GM10847 (cell line): ENCODE results near the gene BHLHA15.

Experiments used
- POLR2A ChIP-seq: IDR thresholded peaks from 2 replicates; pipeline ENCODE4 v1.6.1; 2011; ENCODE audit not compliant: insufficient read length; ENCODE audit errors: extremely low read depth

Gene BHLHA15

DNA sequence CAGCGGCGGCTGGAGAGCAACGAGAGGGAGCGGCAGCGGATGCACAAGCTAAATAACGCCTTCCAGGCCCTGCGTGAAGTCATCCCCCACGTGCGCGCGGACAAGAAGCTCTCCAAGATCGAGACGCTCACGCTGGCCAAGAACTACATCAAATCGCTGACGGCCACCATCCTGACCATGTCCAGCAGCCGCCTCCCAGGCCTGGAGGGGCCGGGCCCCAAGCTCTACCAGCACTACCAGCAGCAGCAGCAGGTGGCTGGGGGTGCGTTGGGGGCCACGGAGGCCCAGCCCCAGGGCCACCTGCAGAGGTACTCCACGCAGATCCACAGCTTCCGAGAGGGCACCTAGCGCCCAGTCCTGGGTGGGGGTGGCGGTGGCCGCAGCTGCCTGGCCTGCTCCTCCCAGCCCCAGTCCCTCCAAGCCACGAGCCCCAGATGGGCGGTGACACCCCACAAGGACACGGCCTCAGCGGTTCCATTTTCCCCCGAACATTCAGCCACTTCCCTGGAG, 1.3 kb downstream of the BHLHA15 start:
- no peak for TF ChIP-seq POLR2A

DNA sequence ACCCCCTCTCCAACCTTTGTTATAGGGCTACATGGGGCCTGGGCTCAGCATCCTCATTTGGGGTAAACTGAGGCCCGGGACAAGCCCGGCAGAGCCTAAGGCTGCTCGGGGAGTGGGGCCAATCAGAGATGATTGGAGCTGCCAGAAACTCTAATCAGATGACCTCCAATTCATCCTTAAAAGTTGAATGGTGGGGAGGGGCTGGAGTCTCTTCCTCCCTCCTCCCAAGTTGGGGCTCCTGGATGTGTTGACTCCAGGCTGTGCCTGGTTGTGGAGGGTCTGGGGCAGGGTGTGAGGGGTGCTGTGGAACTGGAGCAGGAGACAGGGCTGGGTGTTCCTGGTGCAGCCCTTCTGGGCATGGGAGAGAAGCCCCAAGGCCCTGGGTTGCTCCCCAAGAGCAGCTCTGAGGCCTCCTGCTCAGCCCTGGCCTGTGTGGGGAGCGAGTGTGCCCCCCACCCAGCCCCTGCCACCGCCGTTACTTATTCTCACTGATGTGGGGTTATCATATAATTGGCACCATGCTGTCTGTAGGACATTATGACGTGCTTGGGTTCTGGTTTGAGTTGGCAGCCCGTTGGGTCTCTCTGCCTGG, 2.2 kb downstream of the BHLHA15 start:
- TF ChIP-seq POLR2A = no peak

DNA sequence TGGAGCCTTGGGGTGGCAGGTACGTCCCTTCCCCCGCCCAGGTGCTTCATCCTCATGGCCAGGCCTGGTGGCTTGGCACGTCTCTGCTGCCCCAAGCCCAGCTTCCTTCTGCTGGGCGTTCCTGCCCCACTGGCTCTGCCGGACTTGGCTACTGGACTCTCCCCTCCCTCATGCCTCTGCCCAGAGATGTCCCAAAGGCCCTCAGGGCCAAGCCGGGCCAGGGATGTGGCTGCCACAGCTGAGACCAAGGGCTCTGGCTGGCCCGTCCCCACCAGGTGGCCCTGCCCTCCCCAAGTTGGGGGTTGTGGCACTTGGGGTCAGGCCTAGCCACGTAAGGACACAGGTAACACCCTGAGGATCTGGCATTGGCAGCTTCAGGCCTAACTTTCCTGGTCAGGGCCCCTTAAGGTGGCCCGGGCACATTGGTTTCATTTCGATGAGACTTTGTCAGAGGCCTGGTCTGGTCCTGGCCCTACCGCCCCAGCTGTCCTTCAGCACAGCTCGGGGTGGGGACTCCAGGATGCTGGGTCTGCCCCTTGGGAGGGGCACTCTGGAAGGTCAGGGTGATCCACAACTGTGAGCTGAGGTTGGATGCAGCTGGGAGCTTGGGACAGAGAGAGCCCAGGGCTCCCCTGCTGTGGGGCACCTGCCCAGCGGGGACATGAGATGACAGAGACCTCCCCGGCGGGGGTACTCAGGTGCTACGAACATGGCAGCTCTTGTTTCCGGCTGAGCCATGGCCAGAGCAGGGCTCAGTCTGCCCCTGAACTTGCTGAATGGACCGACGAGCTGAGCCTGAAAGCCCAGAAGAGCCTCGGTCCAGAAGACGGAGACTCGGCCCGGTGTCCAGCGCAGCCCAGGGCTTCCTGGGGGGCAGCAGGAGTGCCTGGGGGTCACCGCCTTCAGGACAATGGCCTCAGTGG, 2.9 kb downstream of the BHLHA15 start:
- no peak for TF ChIP-seq POLR2A

DNA sequence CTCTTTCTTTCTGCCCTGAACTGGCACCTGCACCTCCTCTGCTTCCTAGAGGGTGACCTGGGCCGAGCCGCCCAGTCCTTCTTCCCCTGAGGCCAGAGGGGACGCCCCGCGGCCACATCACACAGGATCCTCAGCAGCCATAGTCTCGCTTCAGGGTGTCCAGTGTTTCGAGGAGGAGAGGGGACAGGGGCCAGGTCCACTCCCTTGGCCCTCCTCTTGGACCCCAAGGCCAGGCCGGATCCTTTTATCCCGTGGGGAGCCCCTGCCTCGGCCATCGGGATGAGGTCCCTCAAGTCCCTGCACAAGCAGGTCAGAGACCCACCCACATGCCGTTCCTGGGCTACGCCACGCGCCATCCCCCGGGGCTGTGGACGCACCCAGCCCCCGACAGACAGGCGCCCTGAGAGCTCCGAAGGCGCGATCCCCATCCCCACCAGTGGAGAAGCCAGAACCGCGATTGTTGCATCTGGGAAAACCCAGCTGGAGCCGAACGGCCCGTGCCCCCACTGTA, 3.6 kb downstream of the BHLHA15 start:
- no peak for TF ChIP-seq POLR2A

DNA sequence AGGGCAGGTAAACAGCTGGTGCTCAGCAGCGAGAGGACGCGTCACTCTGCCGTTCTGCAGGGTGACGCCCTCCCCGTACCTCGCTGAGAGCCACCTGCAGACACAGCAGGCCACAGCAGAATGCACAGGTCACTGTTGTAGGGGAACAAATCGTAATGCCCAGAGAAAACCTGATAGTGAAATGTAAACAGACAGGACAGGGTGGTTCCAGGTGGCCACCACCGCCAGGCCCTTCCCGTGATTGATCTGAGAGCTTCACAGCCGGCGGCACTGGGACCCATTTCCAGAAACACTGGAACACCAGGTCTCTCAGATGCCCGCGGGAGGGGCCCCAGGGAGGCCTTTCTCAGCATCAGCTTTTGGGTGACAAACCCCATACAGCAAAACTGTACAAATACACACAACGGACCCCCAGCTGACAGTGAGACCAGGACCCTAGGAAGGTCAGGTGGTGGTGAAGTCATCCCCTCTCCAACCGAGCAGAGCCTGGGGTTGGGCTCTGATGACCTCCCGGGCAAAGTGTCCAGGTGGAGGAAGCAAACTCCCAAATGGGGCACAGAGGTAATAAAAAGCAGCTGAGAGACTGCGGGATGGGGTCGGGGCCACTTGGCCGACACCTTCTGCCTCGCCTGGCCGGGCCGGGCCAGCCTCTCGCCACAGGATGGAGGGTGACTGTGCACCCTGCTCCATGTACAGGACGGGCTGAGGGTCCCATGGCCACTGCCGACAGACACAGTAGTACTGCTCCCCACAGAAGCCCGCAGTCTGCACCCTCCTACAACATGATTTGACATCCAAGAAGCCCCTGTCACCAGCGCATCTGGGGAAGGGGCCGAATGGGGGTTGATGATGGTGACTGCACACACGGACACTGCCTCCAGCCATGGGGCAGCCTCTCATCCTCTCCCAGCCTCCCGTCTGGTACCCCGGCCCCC, 4.6 kb downstream of the BHLHA15 start:
- no peak for TF ChIP-seq POLR2A

DNA sequence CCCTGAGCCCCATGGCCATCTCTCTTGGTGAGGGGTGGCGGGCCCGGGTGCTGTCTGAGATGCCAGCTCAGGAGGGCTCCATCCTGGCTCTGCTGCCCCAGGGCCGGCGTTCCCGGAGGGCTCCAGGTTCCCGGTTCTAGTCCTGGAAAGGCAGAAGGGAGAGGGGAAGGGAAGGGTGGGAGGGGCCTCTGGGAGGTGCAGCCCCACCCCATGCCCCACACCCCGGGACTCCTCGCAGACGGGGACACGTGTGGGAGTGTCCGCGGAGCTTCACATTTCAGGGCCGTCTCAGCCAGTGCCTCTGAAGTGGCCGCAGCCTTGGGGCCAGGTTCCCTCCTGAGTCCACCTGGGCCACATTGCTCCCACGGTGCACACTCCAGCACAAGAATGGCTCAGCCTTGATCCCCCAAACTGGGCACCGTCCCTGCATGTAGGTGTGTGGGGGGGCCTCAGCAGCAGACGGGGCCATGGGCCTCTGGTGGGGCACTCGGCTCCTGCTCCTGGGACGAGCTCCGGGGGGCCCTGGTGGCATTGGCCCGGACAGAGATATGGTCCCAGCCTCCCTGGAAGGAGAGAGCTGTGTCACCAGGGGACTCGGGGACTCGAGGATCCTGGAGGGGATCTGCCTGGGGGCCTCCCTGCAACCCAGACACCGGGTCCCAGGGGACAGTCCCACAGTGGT, 5.8 kb downstream of the BHLHA15 start:
- no peak for TF ChIP-seq POLR2A

DNA sequence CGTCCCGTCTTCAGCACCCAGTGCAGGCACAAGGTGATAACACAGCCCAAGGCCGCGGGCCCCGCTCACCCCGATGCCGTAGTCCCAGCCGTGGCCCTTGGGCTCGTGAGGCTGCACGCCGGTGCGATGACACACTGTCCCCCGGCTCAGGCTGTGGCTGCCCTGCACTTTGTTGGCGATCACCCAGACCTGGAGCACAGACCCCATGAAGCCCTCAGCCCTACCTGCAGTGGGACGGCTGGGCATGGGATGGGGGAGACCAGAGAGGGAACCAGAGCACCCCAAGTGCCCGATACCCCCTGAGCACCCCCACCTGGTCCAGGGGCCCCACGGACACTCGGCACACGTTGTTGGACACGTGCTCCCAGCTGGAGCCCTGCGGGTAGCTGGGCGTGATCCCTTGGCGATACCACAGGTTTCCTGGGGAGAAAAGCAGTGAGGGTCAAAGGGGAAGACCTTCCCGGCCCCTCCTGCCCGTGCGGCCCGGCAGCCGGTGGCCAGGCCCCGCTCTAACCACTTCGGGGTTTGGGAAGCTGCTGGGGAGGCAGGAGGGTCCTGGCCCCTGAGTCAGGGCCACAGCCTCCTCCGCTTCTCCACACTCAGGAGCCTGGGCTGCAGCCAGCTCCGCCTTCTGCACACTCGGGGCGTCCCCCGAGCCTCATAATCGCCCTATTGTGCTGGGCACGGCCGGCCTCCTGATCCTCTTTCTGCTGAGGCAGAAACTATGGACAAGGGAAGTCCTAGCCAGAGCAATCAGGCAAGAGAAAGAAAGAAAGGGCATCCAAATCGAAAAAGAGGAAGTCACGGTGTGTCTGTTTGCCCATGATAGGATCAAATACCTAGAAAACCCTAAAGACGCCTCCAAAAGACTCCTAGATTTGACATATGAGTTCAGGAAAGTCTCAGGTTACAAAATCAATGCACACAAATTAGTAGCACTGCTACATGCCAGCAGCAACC, 6.7 kb downstream of the BHLHA15 start:
- TF ChIP-seq POLR2A = no peak

DNA sequence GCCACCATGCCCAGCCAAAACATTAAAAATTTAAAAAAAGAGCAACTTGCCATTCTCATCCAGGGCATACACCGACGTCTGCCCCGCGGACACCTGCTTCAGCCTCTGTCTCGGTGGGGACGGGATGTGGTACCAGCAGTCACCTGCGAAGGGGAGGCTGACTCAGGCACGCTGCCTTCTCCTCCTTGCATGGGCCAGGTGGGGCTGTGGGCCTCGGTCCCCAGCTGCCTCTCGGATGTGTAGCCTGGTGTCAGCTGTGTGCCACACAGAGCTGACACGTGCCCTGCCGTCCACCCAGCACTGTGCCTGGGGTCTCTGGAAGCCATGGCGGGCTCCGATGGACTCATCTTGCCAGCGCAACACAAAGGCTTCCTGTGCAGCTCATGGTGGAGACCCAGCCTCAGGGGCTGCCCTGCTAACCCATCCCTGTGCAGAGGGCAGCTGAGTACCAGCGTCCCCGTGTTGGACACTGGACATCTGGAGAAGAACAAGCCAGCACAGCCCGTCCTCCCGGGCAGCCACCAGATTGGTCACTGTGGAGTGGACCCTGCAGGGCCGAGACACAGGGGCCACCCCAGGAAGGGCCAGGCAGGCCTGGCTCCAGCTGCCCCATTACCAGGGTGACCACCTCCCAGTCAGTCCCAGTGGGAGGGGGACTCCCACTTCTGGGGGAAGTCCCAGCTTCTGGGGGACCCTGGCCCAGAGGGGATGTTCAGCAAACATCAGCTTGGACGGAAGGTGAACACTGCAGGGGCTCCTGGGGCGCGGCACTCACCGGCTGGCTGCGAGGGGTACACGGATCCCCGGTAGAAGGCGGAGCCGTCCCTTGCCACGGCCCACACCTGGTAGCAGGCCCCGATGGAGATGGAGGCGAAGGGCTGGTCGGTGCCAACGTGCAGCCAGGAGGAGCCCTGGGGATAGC, 10.6 kb downstream of the BHLHA15 start:
- no peak for TF ChIP-seq POLR2A

DNA sequence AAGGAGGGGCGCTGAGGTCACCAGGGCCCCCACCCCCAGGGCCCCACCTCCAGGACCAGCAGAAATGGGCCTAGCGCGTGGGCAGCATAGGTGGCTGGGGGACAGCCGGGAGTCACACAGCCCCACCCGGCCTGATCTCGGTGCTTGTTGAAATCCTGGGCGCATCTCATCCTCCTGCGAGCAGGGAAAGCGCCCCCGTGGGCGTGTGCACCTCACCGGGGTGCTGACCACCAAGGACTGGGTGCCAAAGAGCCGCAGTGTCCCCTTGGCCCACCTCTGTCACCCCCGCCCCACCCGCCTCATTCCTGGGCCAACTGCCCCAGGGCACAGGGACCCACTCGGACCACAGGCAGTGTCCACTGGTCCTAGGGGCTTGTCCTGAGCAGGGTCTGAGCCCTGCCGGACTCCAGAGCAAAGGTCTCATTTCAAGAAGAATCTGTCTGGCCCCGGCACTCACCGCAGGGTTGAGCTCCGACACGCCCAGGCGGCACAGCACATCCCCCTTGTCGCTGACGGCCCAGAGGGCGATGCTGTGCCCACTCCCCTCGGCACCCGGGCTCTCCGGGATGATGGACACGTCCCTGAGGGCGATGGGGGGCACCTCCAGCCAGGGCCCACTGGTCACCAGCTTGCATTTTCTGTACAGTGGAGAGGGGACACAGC, 11.4 kb downstream of the BHLHA15 start:
- TF ChIP-seq POLR2A = no peak

DNA sequence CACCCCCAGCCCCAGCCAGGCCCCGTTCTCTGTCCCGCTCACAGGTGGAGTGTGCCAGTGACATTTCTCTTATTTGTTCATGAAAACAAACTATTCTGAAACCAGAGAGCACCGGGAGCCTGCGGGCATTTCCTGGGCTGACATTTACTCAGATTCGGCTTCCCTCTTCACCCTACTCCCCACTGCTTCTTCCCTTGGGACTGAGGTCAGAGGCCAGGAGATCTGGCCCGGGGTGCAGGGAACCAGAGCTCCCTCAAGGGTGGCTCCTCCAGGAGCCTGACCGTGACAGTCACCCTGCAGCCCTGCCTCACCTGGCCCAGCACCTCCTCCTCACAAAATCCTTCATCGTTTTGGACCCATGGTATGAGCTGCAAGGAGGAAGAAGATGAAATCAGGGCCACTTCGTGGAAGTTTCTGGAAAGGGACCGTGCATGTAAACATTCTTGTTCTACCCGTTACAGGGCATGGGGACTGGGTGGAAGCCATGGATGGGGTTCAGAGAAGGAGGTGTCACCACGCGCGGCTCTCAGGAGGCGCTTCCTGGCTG, 12.2 kb downstream of the BHLHA15 start:
- no peak for TF ChIP-seq POLR2A

DNA sequence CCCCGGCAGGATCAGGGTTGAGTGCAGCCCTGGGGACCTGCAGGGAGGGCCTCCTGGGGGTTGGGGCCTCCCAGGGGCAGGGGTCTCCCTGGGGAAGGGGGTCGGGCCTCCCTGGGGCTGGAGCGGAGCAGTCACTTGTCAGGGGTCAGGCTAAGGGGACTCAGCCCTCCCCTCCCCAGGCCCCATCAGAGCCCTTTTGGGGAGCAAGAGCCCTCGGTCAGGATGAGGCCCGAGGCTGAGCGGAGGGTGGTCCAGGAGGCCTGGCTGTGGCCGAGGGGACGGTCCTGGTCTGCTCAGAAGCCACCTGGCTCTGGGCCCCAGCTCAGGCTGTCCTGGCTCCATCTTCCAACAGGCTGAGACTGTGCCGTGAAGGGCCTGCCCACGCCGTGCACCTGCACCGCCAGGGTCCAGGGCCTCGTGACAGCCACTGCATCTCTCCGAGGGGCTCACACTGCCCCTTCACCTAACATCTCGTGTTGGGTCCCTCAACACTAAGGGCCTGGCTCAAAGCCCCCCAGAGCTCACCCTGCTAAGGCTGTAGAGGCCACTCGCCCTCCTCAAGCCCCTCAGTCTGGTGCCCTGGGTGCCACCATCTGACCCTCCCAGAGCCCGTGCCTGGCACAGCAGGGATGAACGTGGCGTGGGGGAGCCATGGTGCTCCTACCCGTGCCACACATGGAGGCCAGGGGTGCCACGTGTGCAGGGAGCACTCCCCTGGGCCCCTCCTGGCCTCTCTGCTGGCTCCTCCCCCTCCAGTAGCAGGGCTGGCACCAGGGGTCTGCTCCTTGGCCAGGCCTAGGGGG, 12.9 kb downstream of the BHLHA15 start:
- TF ChIP-seq POLR2A = no peak

DNA sequence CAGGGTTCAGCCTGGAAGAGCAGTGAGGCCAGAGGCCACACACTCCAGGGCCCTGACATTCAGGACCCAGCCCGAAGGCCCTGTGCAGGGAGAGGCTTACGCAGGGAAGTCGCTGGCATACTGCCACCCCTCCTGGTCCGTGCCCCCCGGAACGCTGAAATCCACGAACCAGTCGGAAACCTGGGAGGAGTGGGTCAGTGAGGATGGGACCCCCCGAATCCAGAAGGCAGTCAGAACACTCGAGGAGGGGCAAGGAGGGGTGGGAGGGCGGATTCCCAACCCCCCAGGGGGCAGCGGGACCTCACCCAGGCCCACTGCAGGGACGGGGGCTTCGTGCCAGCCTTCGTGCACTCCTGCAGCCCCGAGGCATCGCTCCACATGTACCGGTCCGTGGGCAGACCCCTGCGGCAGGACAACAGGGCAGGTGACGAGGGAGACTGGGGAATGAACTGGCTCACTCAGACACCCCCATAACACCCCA, 13.5 kb downstream of the BHLHA15 start:
- no peak for TF ChIP-seq POLR2A
